Adipose tissue (tissue), 3 donors: Measurements from ENCODE around the gene GABRR2. TPM values are rescaled to one million over a fixed set of nuclear protein-coding genes. Genes with fewer than 3 reads are reported as not detected.

Source experiments
- H3K27ac ChIP-seq: one replicate; pipeline ENCODE4 v1.5.1; 2013; ENCODE audit warnings: low read depth, low read length
- WGBS, 3 donors: extraction: QIAGEN DNeasy Blood & Tissue Kit; methylation state at CpG; one replicate each; pipeline ENCODE4 v1.1.7; 2013; 5-methylcytosine and 5-hydroxymethylcytosine counted together
- polyA plus RNA-seq, 3 donors: library from polyadenylated mRNA; stranded (reverse); fragments of 200-250 nt; gene quantifications; one replicate each; pipeline ENCODE4 v1.2.3, GENCODE V29; 2013
- donor health status: healthy with polysubstance abuse.
- donor health status: Bipolar disorder and iron deficiency.
- donor health status: healthy.

Gene GABRR2
- polyA plus RNA-seq, 3 donors = 0.26 to 0.94 (median 0.56) TPM

DNA sequence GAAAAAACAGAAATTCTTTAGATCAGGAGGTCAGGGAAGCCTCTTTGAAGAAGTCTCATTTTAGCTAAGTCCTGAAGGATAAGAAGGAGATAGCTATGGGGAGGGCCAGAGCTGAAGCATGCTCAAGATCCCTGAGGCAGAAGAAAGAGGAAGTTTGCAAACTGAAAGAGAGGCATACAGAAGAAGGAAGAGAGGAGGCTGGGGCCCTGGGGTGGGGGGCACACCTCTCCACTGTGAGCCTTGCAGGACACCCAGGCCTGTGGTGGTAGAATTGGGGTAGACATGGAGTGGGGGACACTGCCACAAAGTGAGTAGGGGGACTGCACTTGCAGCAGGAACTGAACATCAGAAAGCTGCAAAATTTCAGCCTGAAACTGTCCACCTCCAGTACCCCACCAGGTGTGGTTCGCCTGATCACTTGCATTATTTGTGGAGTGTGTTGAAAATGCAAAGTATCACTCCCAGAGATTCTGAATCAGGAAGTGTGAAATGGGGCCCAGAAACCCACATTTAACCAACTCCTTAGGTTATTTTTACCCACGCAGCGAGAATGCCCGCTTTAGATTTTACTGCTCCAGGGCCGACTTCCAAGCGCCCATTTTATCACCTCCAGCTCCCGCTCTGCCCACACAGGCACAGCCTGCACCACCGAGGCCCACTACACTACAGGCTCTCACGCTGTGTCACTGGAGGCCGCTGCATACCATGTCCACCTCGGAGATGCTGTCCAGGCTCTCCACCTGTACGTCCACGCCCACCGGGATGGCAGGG is 44.0 kb downstream of the GABRR2 start:
- 74 to 93% (median 84%) methylated on average over 14 of the region's 14 CpGs for WGBS, 3 donors
- H3K27ac ChIP-seq = no peak overlapping the region

DNA sequence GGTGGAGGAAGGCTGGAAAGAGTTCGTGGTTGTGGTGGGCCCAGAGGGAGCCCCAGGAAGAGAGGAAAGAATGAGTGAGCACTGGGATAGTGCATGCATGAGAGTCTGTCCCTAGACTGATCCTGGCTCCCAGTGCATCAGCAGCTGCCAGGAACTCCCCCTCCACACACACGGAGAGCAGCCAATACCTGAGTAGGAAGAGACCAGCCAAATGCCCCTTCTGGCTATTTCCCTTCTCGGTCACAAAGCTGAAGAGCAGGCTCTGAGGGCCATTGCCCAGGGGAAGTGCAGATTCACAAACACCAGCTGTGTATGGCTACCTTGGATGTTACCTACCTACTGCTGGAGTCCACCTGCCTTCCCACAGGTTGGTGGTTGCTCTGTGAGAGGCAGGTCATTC is 45.1 kb downstream of the GABRR2 start:
- H3K27ac ChIP-seq = no peak overlapping the region
- WGBS, 3 donors = 60 to 77% (median 69%) methylated on average over 3 of the region's 3 CpGs

DNA sequence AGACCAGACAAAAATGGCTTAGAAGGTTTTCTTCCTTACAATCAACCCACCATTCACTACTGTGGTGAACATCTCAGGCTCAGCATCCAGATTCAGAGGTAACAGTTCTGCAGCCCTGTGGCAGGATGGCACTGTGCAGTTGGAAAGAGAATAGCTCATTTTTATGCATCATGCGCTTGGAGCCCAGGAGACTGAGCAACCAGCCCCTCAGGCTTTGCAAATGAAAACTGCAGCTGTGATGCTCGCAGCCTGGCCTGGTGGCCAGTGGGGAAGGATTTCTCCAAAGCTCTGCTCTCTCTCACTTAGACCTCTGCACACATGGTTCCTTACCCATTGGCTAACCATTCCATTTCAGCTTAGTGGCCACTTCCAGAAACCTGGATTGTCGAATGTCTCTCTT is 45.8 kb downstream of the GABRR2 start:
- 91 to 98% (median 96%) methylated on average over 3 of the region's 3 CpGs for WGBS, 3 donors
- H3K27ac ChIP-seq = no peak overlapping the region

DNA sequence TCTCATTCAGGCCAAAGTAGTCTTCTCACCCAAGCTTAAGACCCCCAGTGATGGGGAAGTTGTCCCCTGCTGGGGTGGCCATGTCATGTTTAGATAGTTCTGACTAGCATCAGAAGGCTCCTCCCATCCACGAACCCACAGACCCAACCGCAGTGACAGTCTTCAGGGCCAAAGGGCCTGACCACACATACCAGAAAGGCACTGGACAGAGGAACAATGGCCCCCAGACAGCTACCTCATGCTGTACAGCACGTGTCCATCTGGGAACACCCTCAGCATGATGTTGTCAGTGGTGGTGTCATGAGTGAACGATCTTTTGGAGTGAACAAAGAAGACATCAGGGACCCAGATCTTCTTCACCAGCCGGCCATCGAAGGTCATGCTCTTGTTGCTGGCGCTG is 46.3 kb downstream of the GABRR2 start:
- WGBS, 3 donors = 85 to 91% (median 90%) methylated on average over 7 of the region's 7 CpGs
- no peak overlapping the region for H3K27ac ChIP-seq

DNA sequence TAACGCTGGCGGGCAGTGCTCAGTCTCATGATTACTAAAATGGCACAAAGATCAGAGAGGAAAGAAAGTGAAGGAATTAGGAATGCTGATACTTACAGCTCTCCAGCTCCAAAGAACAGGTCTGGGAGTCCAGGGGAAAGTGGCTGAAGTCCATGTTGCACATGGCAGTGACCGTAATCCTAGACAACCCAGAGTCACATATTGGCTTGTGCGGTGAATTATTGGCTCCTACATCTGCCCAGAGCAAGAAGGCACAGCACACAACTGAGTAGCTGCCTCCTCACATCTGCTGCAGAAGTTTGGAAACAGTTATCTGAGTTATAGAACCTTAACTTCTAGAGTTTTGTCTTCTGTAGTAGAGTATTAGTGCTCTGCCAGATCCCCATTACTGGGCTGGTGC is 47.2 kb downstream of the GABRR2 start:
- 95 to 97% (median 96%) methylated on average over 4 of the region's 4 CpGs for WGBS, 3 donors
- no peak overlapping the region for H3K27ac ChIP-seq

DNA sequence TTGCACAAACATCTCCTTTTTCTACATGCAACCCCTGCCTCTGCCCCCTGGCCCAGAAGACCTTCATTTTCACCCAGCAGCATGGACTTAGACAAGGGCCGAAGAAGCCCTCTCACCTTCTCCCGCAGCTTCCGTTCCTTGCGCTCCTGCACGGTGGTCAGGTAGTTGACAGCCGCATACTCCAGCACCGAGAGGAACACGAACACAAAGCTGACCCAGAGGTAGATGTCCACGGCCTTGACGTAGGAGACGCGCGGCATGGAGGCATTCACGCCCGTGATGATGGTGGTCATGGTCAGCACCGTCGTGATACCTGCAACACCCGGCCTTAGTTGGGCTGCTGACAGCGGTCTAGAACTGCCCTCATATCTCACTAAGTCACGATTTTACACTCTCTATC is 50.8 kb downstream of the GABRR2 start:
- no peak overlapping the region for H3K27ac ChIP-seq
- WGBS, 3 donors = 88 to 97% (median 96%) methylated on average over 20 of the region's 20 CpGs

DNA sequence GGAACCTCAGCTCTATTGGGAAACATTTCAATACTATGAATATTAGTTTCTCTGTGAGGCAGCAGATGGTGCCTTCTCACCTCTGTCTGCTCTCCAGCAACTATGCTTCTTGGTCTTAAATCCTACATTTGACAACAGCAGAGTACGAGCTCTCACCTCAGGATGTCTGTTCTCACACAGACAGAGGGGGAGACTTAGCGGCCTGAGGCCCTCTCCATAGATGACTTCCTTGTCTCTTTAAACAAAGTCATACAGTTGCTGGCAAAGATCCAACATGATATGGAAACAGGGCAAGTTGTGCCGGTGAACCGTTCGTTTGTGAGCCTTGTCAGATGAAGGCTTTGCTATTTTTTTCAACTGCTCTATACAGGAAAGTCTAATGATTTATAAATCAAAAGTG is 54.3 kb downstream of the GABRR2 start:
- 13 to 30% (median 29%) methylated on average over 5 of the region's 5 CpGs for WGBS, 3 donors
- no peak overlapping the region for H3K27ac ChIP-seq

DNA sequence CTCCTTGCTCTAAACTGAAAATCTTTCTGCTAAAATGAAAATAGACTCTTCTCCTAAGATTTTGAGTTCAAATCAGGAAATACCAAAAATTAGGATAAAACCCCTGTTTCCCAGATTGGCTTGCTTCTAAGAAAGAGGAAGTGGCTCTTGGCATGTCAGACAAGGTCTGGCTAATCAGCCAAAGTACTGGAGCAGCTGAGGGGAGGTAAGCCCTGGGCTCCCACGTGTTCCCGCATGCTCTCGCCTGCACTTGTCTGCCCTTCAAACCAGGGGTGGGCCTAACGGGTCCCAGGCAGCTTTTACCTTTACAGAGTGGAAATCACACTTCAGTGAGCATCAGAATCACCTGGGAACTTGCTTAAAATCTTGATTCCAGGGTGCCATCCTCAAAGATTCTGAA is 54.8 kb downstream of the GABRR2 start:
- WGBS, 3 donors = 32 to 44% (median 34%) methylated on average over 4 of the region's 4 CpGs
- H3K27ac ChIP-seq = no peak overlapping the region

DNA sequence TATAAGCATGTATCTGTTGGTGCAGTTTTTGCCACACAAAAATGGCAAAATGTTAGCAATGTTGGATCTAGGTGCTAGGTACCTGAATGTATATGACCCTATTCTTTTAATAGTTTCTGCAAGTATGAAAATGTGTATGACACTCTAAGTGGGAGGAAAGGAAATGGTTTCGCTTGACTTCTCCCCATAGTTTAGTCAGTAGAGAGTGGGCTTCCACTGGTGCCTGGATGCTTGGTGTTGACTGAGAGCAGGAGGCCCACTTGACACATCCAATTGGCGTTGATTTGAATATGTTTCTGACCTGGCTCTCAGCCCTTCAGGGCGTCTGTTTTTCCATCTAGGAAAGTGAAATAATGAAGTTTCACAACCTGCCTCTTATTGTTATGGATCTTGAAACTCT is 56.2 kb downstream of the GABRR2 start:
- whole genome bisulfite sequencing, 3 donors = 73 to 87% (median 77%) methylated on average over 3 of the region's 3 CpGs
- no peak overlapping the region for H3K27ac ChIP-seq

DNA sequence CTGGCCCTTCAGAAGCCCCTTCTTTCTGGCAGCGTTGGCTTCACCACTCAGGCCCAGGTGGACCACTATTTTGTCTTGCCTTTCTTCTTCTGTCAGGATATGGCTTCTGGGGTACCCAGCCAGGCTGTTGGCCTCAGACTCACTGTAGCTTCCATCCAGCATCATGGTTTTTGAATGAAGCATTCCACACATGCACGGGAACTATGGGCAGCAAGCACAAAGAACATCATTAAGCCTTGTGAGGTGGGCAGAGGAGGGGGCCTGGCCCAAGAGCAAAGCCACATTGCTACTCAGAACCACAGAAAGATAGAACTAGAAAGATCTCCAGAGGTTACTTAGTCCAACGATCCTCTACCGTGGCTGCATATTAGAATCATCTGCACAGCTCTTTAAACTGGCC is 57.3 kb downstream of the GABRR2 start:
- WGBS, 3 donors = 74 to 86% (median 84%) methylated on average over 4 of the region's 4 CpGs
- no peak overlapping the region for H3K27ac ChIP-seq

DNA sequence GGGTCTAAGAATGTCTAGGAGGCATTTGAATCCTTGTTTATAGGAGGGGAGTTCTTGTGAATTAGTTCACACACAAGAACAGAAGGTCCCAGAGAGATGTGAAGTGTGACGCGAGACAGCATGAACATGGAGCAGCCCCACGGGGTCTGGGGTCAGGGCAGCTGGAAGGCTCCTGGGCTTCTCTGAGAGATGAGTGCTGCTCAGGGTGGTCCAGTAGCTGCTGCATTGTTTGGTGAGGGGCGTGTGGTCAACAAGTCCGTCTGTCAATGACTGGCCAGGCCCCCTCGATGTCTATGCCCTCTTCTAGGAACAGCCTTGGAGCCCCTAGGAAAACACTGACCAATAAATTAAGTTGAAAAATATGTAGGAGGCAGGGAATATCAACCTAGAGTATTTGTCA is 57.8 kb downstream of the GABRR2 start:
- WGBS, 3 donors = 92 to 93% (median 92%) methylated on average over 6 of the region's 6 CpGs

DNA sequence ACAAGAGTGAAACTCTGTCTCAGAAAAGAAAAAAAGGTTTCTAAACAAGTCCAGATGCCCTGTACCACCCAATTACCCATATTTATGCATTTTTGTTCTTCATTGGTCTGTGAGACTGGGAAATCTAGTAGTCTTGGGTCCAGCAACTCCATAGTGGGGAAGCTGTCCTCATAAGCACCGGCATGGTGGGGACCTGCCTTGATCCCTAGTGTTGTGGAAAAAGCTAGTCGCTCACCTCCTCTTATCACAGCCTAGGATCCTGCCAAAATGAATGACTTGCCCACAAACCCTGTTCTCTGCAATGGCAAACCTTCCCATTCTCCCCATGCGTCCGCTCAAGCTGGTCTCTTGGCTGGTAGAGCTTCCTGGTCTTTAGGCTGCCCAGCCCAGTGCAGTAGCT is 59.7 kb downstream of the GABRR2 start:
- WGBS, 3 donors = 95 to 98% (median 97%) methylated on average over 4 of the region's 4 CpGs
- H3K27ac ChIP-seq = no peak overlapping the region

More for the DNA sequence above, 57.8 kb downstream of the GABRR2 start:
- H3K27ac ChIP-seq = no peak overlapping the region

DNA sequence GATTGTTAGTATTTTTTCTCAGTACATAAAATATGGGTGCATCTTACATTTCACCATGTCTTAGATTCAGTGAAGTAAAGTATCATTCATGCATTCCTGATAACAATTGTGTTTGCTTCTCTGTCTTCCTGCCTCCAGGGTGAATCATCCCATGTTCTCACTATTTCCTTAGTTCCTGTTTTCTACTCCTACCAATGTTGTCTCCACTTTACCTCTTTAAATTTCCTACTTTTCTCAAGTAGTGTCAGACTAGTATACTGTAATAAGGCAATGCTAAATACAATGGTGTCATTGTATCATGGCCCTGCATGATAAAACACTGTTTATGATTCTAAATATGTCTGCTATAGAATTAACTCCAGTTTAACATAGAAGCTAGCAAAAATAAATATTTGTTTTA is 60.5 kb downstream of the GABRR2 start:
- H3K27ac ChIP-seq = no peak overlapping the region

DNA sequence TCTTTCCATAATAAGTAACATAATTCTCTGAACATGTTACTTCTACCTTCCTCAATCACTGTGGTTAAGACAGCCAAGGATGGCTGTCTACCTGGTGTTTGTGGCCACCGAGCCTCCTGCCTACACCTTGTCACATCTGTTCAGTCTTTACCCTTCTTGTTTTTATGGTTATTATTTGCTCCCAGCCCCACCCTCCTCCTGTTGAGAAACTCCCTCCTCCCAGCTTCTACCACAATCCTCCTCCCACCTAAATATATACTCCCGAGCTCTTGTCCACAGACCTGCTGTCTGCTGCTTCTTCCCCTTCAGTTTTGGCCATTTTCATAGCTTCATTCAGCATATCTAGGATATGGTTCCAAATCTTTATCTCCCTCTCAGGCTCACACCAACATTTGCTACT is 62.2 kb downstream of the GABRR2 start:
- H3K27ac ChIP-seq = no peak overlapping the region
- 61 to 92% (median 70%) methylated on average over 2 of the region's 2 CpGs for WGBS, 3 donors

DNA sequence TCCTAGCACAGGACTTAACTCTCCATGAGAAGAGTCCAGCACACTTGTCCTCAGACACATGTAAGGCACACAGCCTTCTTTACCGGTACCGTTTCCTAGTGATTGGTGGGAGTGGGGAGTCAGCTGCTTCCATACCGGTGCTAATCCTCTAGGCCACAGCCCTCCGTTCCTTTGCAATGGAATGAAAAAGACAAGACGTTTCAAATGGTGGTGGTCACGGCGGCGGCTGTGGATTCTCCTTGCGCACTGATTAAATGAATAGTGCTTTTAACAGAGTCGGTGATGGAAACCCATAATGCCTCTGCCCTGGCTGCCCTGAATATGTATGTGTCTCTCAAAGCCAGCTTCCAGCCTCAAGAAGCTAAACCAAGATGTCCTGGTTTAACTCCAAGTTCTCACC is 63.1 kb downstream of the GABRR2 start:
- 90 to 93% (median 92%) methylated on average over 10 of the region's 10 CpGs for WGBS, 3 donors

DNA sequence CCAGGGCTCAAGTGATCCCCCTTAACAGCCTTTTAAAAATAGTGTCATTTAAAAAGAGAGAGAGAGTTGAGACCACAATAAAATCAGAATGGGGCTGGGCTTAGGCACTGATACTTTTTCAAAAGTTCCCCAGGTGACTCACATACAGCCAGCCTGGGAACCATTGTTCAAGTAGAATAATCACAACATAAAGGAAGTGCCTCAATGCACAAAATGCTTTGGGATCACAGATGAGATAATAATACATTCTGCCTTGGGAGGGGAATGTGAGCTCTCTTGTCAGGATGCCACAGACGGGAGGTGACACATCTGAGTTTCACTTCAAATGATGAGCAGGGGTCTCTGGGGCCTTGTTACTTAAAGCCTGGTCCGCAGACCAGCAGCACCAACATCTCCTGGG is 63.9 kb downstream of the GABRR2 start:
- WGBS, 3 donors = 79 to 82% (median 80%) methylated on average over 2 of the region's 2 CpGs

More for the DNA sequence above, 63.1 kb downstream of the GABRR2 start:
- H3K27ac ChIP-seq = no peak overlapping the region

DNA sequence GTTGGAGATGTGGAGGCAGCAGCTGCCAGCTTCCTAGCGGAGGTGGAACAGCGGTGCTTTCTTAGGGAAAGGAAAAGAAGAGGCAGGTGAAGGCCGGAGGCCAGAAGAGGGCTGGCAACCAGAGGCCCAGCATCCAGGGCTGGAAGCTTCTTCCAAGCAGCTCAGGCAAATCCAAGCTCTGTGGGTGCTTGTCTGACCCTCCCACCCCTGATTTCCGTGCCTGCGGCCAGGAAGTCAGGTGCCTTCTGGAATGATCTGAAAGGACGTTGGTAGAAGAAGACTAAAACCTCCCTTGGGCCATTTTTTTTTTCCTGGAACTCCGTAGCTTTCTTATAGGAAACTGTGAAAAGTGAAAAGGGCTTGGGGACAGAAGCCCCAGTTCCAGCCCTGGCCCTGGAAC is 64.9 kb downstream of the GABRR2 start:
- no peak overlapping the region for H3K27ac ChIP-seq
- 76 to 83% (median 81%) methylated on average over 7 of the region's 7 CpGs for WGBS, 3 donors

More for the DNA sequence above, 63.9 kb downstream of the GABRR2 start:
- H3K27ac ChIP-seq = no peak overlapping the region

DNA sequence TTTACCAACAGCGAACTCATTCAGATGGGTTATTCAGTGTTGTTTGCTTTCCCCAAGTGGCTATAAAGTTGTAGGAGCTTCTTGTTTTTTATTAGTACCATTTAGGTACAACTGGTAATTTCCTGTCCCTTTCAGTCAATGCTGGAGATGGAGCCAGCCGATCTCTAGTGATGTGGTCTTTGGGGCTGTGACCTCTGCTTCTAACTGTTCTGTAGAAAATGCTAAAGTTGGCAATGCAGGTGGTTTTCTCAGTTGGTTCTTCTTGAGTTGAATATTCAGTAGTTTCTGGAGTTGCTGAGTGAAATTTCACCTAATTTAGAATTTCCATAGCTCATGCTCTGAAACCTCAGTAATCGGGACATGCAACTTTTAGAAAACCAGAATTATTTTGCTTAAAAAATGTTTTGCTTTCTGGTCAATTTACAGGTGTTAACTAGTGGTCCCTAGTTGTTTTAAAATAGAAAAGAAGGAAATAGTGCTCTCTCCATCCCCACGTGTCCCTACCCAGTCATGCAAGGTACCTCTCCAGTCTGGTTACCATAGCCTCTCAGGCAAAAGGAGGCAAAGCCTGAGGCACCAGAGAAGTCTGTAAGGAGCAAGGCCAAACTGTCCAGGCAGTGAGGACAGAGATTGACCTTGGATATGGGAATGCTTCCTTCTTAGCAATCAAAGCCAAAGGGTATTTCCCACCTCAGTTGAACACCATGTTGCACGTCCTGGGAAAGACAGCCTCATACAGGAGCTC is 70.7 kb downstream of the GABRR2 start:
- WGBS, 3 donors = 68 to 76% (median 70%) methylated on average over 5 of the region's 5 CpGs

DNA sequence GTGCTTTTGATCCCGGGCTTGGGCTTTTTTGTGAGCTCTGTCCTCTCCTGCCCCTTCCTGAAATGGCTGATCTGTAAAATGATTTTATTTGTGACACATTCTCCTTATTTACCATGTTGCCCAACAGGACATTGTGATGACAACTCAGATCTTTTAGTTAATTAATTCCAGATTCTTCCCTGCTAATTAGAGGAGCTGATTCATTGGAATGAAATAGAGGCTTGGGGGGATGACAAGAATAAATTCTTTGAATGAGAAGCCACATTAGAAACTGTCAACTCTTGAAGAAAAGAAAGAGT is 71.8 kb downstream of the GABRR2 start:
- H3K27ac ChIP-seq = no peak overlapping the region
- 46 to 55% (median 47%) methylated on average over 1 of the region's 1 CpG for WGBS, 3 donors

More for the DNA sequence above, 70.7 kb downstream of the GABRR2 start:
- H3K27ac ChIP-seq = no peak overlapping the region
